Glutamatergic neuron (in vitro differentiated cells): ENCODE data around the gene ADSL. TPM values are rescaled to one million over a fixed set of nuclear protein-coding genes. Genes with fewer than 3 reads are reported as not detected.

Source experiments
- DNase-seq: peaks from one replicate; pipeline ENCODE4 v3.0.0; 2022
- H3K27ac Mint-ChIP-seq: one replicate; pipeline ENCODE4 v1.8.0; 2020; ENCODE audit warnings: mild to moderate bottlenecking, mixed read lengths, inconsistent platforms; ENCODE audit not compliant: unreplicated experiment
- H3K27me3 Mint-ChIP-seq: one replicate; pipeline ENCODE4 v1.8.0; 2020; ENCODE audit warnings: mild to moderate bottlenecking, moderate library complexity, mixed read lengths, inconsistent platforms; ENCODE audit not compliant: unreplicated experiment
- H3K36me3 Mint-ChIP-seq: one replicate; pipeline ENCODE4 v1.8.0; 2020; ENCODE audit warnings: mild to moderate bottlenecking, mixed read lengths, inconsistent platforms; ENCODE audit not compliant: unreplicated experiment
- H3K4me1 Mint-ChIP-seq: one replicate; pipeline ENCODE4 v1.8.0; 2020; ENCODE audit warnings: mild to moderate bottlenecking, low read depth, mixed read lengths, inconsistent platforms; ENCODE audit not compliant: unreplicated experiment
- H3K4me3 Mint-ChIP-seq: one replicate; pipeline ENCODE4 v1.8.0; 2020; ENCODE audit warnings: mild to moderate bottlenecking, mixed read lengths, inconsistent platforms; ENCODE audit not compliant: unreplicated experiment
- H3K9me3 Mint-ChIP-seq: one replicate; pipeline ENCODE4 v1.8.0; 2020; ENCODE audit warnings: mild to moderate bottlenecking, moderate library complexity, mixed read lengths, inconsistent platforms; ENCODE audit not compliant: unreplicated experiment
- CTCF ChIP-seq: fragments of 200-600 bp; sonication (generic); IDR thresholded peaks from one replicate; pipeline ENCODE4 v1.5.0; 2021; ENCODE audit not compliant: partially characterized antibody, unreplicated experiment
- total RNA-seq: library from RNA; stranded (reverse); fragmentation: NEBNext Ultra II Directional; extraction: Animal tissue kit (Norgen Biotek cat#: 25700); gene quantifications from one replicate; pipeline ENCODE4 v1.2.1, GENCODE V29; 2021; ENCODE audit not compliant: unreplicated experiment

The ADSL gene
- total RNA-seq, 1 donor from 2014 or later, result 62.3 TPM

GRCh38 chr22:40347300-40347699, 1.0 kb downstream of the ADSL start:
- Mint-ChIP-seq H3K4me1 (peaks cover 10% of the 10 kb centered on the region), H3K4me3 (peak overlapping the region; percentile 98), H3K27ac (peak overlapping the region; percentile 79), H3K9me3 (peaks cover 6% of the 10 kb centered on the region), H3K27me3 (peaks cover 5% of the 10 kb centered on the region), H3K36me3 (no peaks in the 10 kb centered on the region)
- no peak for TF ChIP-seq CTCF
- DNase-seq, result no peak

GRCh38 chr22:40348025-40348658, 1.8 kb downstream of the ADSL start:
- DNase-seq, result peak; percentile 60
- Mint-ChIP-seq H3K9me3 (peaks cover 6% of the 10 kb centered on the region), H3K4me3 (peak overlapping the region; percentile 98), H3K4me1 (peaks cover 10% of the 10 kb centered on the region), H3K27ac (peak overlapping the region; percentile 79), H3K27me3 (peaks cover 5% of the 10 kb centered on the region), H3K36me3 (no peaks in the 10 kb centered on the region)
- TF ChIP-seq CTCF, result peak; percentile 20

- Mint-ChIP-seq H3K9me3 (no peaks in the 10 kb centered on the region), H3K27me3 (no peaks in the 10 kb centered on the region), H3K4me3 (no peak overlapping the region), H3K36me3 (no peaks in the 10 kb centered on the region), H3K27ac (no peak overlapping the region), H3K4me1 (peaks cover 3% of the 10 kb centered on the region)
- no peak for DNase-seq
- TF ChIP-seq CTCF, result no peak
Measured at GRCh38 chr22:40352763-40353162, 6.5 kb downstream of the ADSL start.

- no peak for TF ChIP-seq CTCF
- Mint-ChIP-seq H3K4me3 (no peak overlapping the region), H3K27ac (no peak overlapping the region), H3K36me3 (no peaks in the 10 kb centered on the region), H3K4me1 (no peaks in the 10 kb centered on the region), H3K27me3 (no peaks in the 10 kb centered on the region), H3K9me3 (no peaks in the 10 kb centered on the region)
- DNase-seq, result no peak
Measured at GRCh38 chr22:40361100-40361499, 14.8 kb downstream of the ADSL start.

GRCh38 chr22:40363059-40363458, 16.8 kb downstream of the ADSL start:
- Mint-ChIP-seq H3K9me3 (no peaks in the 10 kb centered on the region), H3K4me3 (no peak overlapping the region), H3K27ac (no peak overlapping the region)

More at GRCh38 chr22:40363059-40363458, 16.8 kb downstream of the ADSL start:
- DNase-seq, result no peak
- Mint-ChIP-seq H3K4me1 (peaks cover 2% of the 10 kb centered on the region), H3K36me3 (no peaks in the 10 kb centered on the region), H3K27me3 (no peaks in the 10 kb centered on the region)
- TF ChIP-seq CTCF, result no peak
